H9 (cell line): Measurements from ENCODE around the gene KIRREL3. TPM values are rescaled to one million over a fixed set of nuclear protein-coding genes. Genes with fewer than 3 reads are reported as not detected.

Source experiments
- DNase-seq: peaks from one replicate; pipeline ENCODE4 v3.0.0-alpha.2; 2017
- H2AFZ ChIP-seq: one replicate; pipeline ENCODE4 v1.6.1; 2013; ENCODE audit warnings: mild to moderate bottlenecking, low read length, control low read depth, moderate library complexity
- H2AK5ac ChIP-seq: 2 replicates; pipeline ENCODE4 v1.6.1; 2013; ENCODE audit warnings: low read length, control low read depth, mixed read lengths; ENCODE audit not compliant: insufficient read length
- H2BK120ac ChIP-seq: one replicate; pipeline ENCODE4 v1.6.1; 2013; ENCODE audit warnings: low read depth, mild to moderate bottlenecking, low read length, control low read depth, inconsistent platforms; ENCODE audit not compliant: poor library complexity, severe bottlenecking
- H2BK12ac ChIP-seq: 2 replicates; pipeline ENCODE4 v1.6.1; 2013; ENCODE audit warnings: low read length, control low read depth, mixed read lengths, low read depth; ENCODE audit not compliant: insufficient read length
- H2BK15ac ChIP-seq: 2 replicates; pipeline ENCODE4 v1.6.1; 2013; ENCODE audit warnings: low read depth, low read length, control low read depth
- H2BK20ac ChIP-seq: one replicate; pipeline ENCODE4 v1.6.1; 2013; ENCODE audit warnings: low read depth, mild to moderate bottlenecking, low read length, control low read depth, inconsistent platforms; ENCODE audit not compliant: poor library complexity, severe bottlenecking
- H2BK5ac ChIP-seq: 2 replicates; pipeline ENCODE4 v1.6.1; 2013; ENCODE audit warnings: low read length, control low read depth, mixed read lengths; ENCODE audit not compliant: insufficient read length
- H3K14ac ChIP-seq: 2 replicates; pipeline ENCODE4 v1.6.1; 2013; ENCODE audit warnings: low read length, control low read depth; ENCODE audit not compliant: insufficient read depth
- H3K18ac ChIP-seq: 2 replicates; pipeline ENCODE4 v1.6.1; 2013; ENCODE audit warnings: low read depth, mild to moderate bottlenecking, mixed read lengths, low read length, control low read depth; ENCODE audit not compliant: insufficient read length
- H3K23ac ChIP-seq: 2 replicates; pipeline ENCODE4 v1.6.1; 2013; ENCODE audit warnings: low read length, control low read depth, mixed read lengths, low read depth; ENCODE audit not compliant: insufficient read length
- H3K23me2 ChIP-seq: 2 replicates; pipeline ENCODE4 v1.6.1; 2013; ENCODE audit warnings: low read depth, mild to moderate bottlenecking, mixed read lengths, low read length, control low read depth; ENCODE audit not compliant: insufficient read length, poor library complexity, severe bottlenecking
- H3K27ac ChIP-seq: 2 replicates; pipeline ENCODE4 v1.5.1; 2013; ENCODE audit warnings: low read length, control low read depth, mixed read lengths, low read depth; ENCODE audit not compliant: insufficient read length
- H3K27me3 ChIP-seq: 2 replicates; pipeline ENCODE4 v1.6.1; 2013; ENCODE audit warnings: low read length, control low read depth, inconsistent platforms; ENCODE audit not compliant: insufficient read depth
- H3K4ac ChIP-seq: 2 replicates; pipeline ENCODE4 v1.6.1; 2013; ENCODE audit warnings: low read depth, mild to moderate bottlenecking, control low read depth, inconsistent platforms, low read length, moderate library complexity
- H3K4me1 ChIP-seq: 2 replicates; pipeline ENCODE4 v1.6.1; 2013; ENCODE audit warnings: low read length, control low read depth, inconsistent platforms; ENCODE audit not compliant: insufficient read depth
- H3K4me2 ChIP-seq: 2 replicates; pipeline ENCODE4 v1.6.1; 2013; ENCODE audit warnings: low read length, control low read depth, mixed read lengths; ENCODE audit not compliant: insufficient read length, insufficient read depth
- H3K56ac ChIP-seq: 2 replicates; pipeline ENCODE4 v1.6.1; 2013; ENCODE audit warnings: low read depth, mild to moderate bottlenecking, mixed read lengths, low read length, control low read depth; ENCODE audit not compliant: insufficient read length
- H3K79me1 ChIP-seq: 2 replicates; pipeline ENCODE4 v1.6.1; 2013; ENCODE audit warnings: low read depth, mild to moderate bottlenecking, moderate library complexity, low read length, control low read depth, inconsistent platforms; ENCODE audit not compliant: insufficient read depth, poor library complexity, severe bottlenecking
- H3K79me2 ChIP-seq: 2 replicates; pipeline ENCODE4 v1.6.1; 2013; ENCODE audit warnings: low read length, control low read depth, inconsistent platforms; ENCODE audit not compliant: insufficient read depth
- H3K9ac ChIP-seq: 2 replicates; pipeline ENCODE4 v1.6.1; 2013; ENCODE audit warnings: low read length, control low read depth, mixed read lengths; ENCODE audit not compliant: insufficient read length; ENCODE audit errors: extremely low read depth
- H3K9me3 ChIP-seq: one replicate; pipeline ENCODE4 v1.6.1; 2013; ENCODE audit warnings: low read depth, low read length, inconsistent platforms; ENCODE audit not compliant: control insufficient read depth
- H3T11ph ChIP-seq: one replicate; pipeline ENCODE4 v1.6.1; 2013; ENCODE audit warnings: mild to moderate bottlenecking, low read length, control low read depth, inconsistent platforms
- H4K20me1 ChIP-seq: one replicate; pipeline ENCODE4 v1.6.1; 2013; ENCODE audit not compliant: control insufficient read depth, insufficient read length, insufficient read depth
- H4K5ac ChIP-seq: 2 replicates; pipeline ENCODE4 v1.6.1; 2013; ENCODE audit warnings: low read depth, mild to moderate bottlenecking, mixed read lengths, low read length, control low read depth; ENCODE audit not compliant: insufficient read length
- H4K8ac ChIP-seq: replicated peaks from 2 replicates; pipeline ENCODE4 v1.6.1; 2013; ENCODE audit warnings: low read length, control low read depth, mixed read lengths, low read depth; ENCODE audit not compliant: insufficient read length
- H4K91ac ChIP-seq: 2 replicates; pipeline ENCODE4 v1.6.1; 2013; ENCODE audit warnings: low read depth, mild to moderate bottlenecking, moderate library complexity, mixed read lengths, low read length, control low read depth; ENCODE audit not compliant: insufficient read length
- H3K27ac Mint-ChIP-seq, 3 experiments: 2 replicates in 2 of 3; 3 replicates in 1 of 3; pipeline ENCODE4 v1.8.0; 2020 to 2021; ENCODE audit warnings: mixed read lengths in 3 of 3, mild to moderate bottlenecking in 1 of 3, moderate library complexity in 1 of 3
- H3K27me3 Mint-ChIP-seq: 2 replicates; pipeline ENCODE4 v1.8.0; 2021; ENCODE audit warnings: low read depth, mild to moderate bottlenecking, moderate library complexity, mixed read lengths
- H3K36me3 Mint-ChIP-seq, 3 experiments: 2 replicates in 2 of 3; 3 replicates in 1 of 3; pipeline ENCODE4 v1.8.0; 2020 to 2021; ENCODE audit warnings: low read depth in 3 of 3, mixed read lengths in 3 of 3; ENCODE audit not compliant: insufficient read depth in 1 of 3
- H3K4me1 Mint-ChIP-seq, 2 experiments: 2 replicates each; pipeline ENCODE4 v1.8.0; 2020; ENCODE audit warnings: mixed read lengths in 2 of 2
- H3K4me3 Mint-ChIP-seq, 2 experiments: 2 replicates in 1 of 2; 3 replicates in 1 of 2; pipeline ENCODE4 v1.8.0; 2020 to 2021; ENCODE audit warnings: mild to moderate bottlenecking in 2 of 2, mixed read lengths in 2 of 2, moderate library complexity in 1 of 2
- H3K9me3 Mint-ChIP-seq, 2 experiments: 2 replicates in 1 of 2; 3 replicates in 1 of 2; pipeline ENCODE4 v1.8.0; 2020; ENCODE audit warnings: mild to moderate bottlenecking in 2 of 2, mixed read lengths in 2 of 2, moderate library complexity in 1 of 2
- WGBS: extraction: QIAGEN DNeasy Blood & Tissue Kit; methylation state at CpG from one replicate; pipeline ENCODE4 v1.1.7; 2013; ENCODE audit warnings: missing lambda C conversion rate, low lambda C conversion rate, mixed read lengths; ENCODE audit not compliant: insufficient read length; ENCODE audit errors: extremely low coverage; 5-methylcytosine and 5-hydroxymethylcytosine counted together
- total RNA-seq: library from RNA; stranded (reverse); gene quantifications from 2 replicates; pipeline ENCODE4 v1.2.1, GENCODE V29; 2021
- TF ChIP-seq, protein P1 (sequence below): fragments of 200-600 bp; sonication (generic); conservative IDR thresholded peaks from 3 replicates; pipeline ENCODE4 v1.8.0; 2021; ENCODE audit warnings: antibody characterized with exemption, mild to moderate bottlenecking

KIRREL3 gene
- total RNA-seq, 1 experiment from 2014 or later: 0.17 TPM

DNA sequence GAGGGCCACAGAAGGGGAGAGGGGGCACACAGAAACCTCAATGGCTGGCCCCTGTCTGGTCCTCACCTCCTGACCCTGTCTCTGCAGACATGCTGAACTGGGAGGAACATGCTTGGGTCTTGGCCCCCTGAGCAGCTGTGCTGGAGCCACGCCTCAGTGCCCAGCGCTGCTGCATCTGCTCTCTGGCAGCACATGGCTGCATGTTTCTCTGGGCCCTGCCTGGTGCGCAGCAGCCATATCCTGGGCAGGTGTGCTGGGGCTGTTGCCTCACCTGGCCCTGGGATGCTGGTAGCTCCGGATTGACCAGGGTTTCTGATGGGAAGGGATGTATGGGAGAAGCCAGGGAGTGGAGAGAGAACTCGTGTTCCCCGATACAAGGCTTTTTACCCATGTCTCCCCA is 397.1 kb downstream of the KIRREL3 start:
- H3K27me3 Mint-ChIP-seq: peaks cover 51% of the 10 kb centered on the region
- Histone ChIP-seq H3K23ac (no peak overlapping the region), H3K4me2 (no peak overlapping the region), H2BK20ac (no peak overlapping the region), H2BK12ac (no peak overlapping the region), H4K91ac (no peak overlapping the region), H3K79me1 (no peaks in the 10 kb centered on the region), H3K9ac (no peak overlapping the region), H3K56ac (no peak overlapping the region), H3K23me2 (peaks cover 3% of the 10 kb centered on the region), H3K14ac (no peak overlapping the region; the same call in 1 of the 2 replicates), H3T11ph (no peak overlapping the region), H4K20me1 (no peaks in the 10 kb centered on the region), H3K79me2 (no peaks in the 10 kb centered on the region), H3K4me1 (peaks cover 7% of the 10 kb centered on the region; the same call in 1 of the 2 replicates), H2AFZ (no peak overlapping the region), H3K27me3 (no peaks in the 10 kb centered on the region), H3K4ac (no peak overlapping the region), H3K18ac (no peak overlapping the region), H2BK5ac (no peak overlapping the region), H2BK120ac (no peak overlapping the region), H4K8ac (no peak overlapping the region), H4K5ac (no peak overlapping the region), H2AK5ac (no peak overlapping the region), H3K9me3 (no peaks in the 10 kb centered on the region), H2BK15ac (no peak overlapping the region), H3K27ac (no peak overlapping the region)
- no peak overlapping the region for H3K27ac Mint-ChIP-seq
- DNase-seq: no peak
- TF ChIP-seq, protein P1, sequence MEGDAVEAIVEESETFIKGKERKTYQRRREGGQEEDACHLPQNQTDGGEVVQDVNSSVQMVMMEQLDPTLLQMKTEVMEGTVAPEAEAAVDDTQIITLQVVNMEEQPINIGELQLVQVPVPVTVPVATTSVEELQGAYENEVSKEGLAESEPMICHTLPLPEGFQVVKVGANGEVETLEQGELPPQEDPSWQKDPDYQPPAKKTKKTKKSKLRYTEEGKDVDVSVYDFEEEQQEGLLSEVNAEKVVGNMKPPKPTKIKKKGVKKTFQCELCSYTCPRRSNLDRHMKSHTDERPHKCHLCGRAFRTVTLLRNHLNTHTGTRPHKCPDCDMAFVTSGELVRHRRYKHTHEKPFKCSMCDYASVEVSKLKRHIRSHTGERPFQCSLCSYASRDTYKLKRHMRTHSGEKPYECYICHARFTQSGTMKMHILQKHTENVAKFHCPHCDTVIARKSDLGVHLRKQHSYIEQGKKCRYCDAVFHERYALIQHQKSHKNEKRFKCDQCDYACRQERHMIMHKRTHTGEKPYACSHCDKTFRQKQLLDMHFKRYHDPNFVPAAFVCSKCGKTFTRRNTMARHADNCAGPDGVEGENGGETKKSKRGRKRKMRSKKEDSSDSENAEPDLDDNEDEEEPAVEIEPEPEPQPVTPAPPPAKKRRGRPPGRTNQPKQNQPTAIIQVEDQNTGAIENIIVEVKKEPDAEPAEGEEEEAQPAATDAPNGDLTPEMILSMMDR: no peak
- no peaks in the 10 kb centered on the region; a peak in 1 of 7 replicates for H3K36me3 Mint-ChIP-seq
- peaks cover 46 to 65% of the 10 kb centered on the region in 2 experiments for H3K4me1 Mint-ChIP-seq
- H3K4me3 Mint-ChIP-seq: no peak overlapping the region
- WGBS: no CpG with 5 or more reads among the region's 6 CpGs
- 0 out of 5 replicates have a peak, but pooled peaks cover 0 to under 1% of the 10 kb centered on the region in 2 experiments for H3K9me3 Mint-ChIP-seq
